GM12892 (cell line): Measurements from ENCODE around the gene OAS3.

Experiments
- POLR2A ChIP-seq: IDR thresholded peaks from 2 replicates; pipeline ENCODE4 v1.6.1; 2011; ENCODE audit warnings: low read depth, low read length, control low read depth
- POLR2AphosphoS5 ChIP-seq: IDR thresholded peaks from 2 replicates; pipeline ENCODE4 v1.6.1; 2011; ENCODE audit warnings: low read depth, low read length, control low read depth
- TAF1 ChIP-seq: IDR thresholded peaks from 2 replicates; pipeline ENCODE4 v1.6.1; 2011; ENCODE audit warnings: low read depth, mild to moderate bottlenecking, control low read depth, low read length, borderline replicate concordance

DNA sequence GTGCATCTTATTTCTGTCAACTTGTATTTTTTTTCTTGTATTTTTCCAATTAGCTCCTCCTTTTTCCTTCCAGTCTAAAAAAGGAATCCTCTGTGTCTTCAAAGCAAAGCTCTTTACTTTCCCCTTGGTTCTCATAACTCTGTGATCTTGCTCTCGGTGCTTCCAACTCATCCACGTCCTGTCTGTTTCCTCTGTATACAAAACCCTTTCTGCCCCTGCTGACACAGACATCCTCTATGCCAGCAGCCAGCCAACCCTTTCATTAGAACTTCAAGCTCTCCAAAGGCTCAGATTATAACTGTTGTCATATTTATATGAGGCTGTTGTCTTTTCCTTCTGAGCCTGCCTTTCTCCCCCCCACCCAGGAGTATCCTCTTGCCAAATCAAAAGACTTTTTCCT, 72.4 kb downstream of the OAS3 start:
- TF ChIP-seq POLR2A (no peak), POLR2AphosphoS5 (no peak), TAF1 (no peak)
